RWPE1 (cell line): ENCODE data around the gene AUH.
"Not testable (repeated sequence)": the region's sequence is repeated elsewhere in the genome, so short reads cannot be mapped to it uniquely, and the experiment has no call there.

Experiments
- CTCF ChIA-PET: fragments of 350-600 bp; sonication (Branson Sonifier 250); formaldehyde crosslinking; extraction: SDS; loops from one replicate; lab custom pipeline; 2021; lab: Yijun Ruan, JAX
- POLR2A ChIA-PET: fragments of 400-600 bp; formaldehyde crosslinking; extraction: SDS; loops from one replicate; lab custom pipeline; 2020; ENCODE audit warnings: antibody characterized with exemption; ENCODE audit not compliant: low non-redundant PET; lab: Yijun Ruan, JAX
- DNase-seq: peaks from one replicate; pipeline ENCODE4 v3.0.0; 2012; ENCODE audit warnings: low spot score
- H3K27ac ChIP-seq: fragments of 450-650 bp; 2 replicates; pipeline ENCODE4 v1.5.1; 2017
- CTCF ChIP-seq: fragments of 450-650 bp; conservative IDR thresholded peaks from 2 replicates; pipeline ENCODE4 v1.5.1; 2017; ENCODE audit warnings: low read depth, mild to moderate bottlenecking

Gene AUH

GRCh38 chr9:91393826-91394225, 32.1 kb upstream of the AUH start:
- ChIA-PET CTCF (no interaction called here), POLR2A (no interaction called here)
- no peak for TF ChIP-seq CTCF
- DNase-seq = no peak
- H3K27ac ChIP-seq = no peak overlapping the region

GRCh38 chr9:91392435-91392834, 30.7 kb upstream of the AUH start:
- POLR2A ChIA-PET = no interaction called here

DNA sequence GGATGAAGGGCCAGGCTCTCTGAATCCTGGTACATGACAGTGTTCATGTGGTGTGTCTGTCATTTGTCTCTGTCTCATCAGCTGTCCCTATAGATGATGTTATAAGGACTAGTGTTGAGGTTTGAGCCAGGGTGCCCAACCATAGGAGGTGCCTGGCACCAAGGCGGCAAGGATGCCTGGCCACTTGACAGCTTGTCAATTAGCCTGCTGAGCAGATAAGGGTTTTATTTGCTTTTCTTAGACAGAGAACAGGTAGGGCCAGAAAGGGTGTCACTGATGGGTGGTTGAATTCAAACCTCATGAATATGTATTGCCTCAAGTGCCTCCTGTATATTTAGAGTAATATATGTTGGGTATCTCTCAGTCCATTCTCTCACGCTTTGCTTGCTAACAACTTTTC, 30.1 kb upstream of the AUH start:
- no peak for TF ChIP-seq CTCF
- DNase-seq = no peak
- ChIA-PET CTCF (interaction anchor here (1.2 kb wide), 1 partner anchor 477 kb away, joined by 3 read pairs; no protein-coding TSS in a partner anchor), POLR2A (no interaction called here)
- no peak overlapping the region for H3K27ac ChIP-seq

More at GRCh38 chr9:91392435-91392834, 30.7 kb upstream of the AUH start:
- H3K27ac ChIP-seq = no peak overlapping the region
- CTCF ChIA-PET = interaction anchor here (0.6 to 1.2 kb wide), 2 partner anchors 337 to 477 kb away, joined by 3 read pairs; no protein-coding TSS in a partner anchor
- DNase-seq = no peak
- no peak for TF ChIP-seq CTCF

- no peak overlapping the region for H3K27ac ChIP-seq
- ChIA-PET CTCF (no interaction called here), POLR2A (no interaction called here)
- no peak for DNase-seq
- TF ChIP-seq CTCF = no peak
Measured at GRCh38 chr9:91391412-91391811, 29.7 kb upstream of the AUH start.

- H3K27ac ChIP-seq, POLR2A ChIA-PET, DNase-seq, CTCF ChIA-PET: not testable (repeated sequence)
Measured at GRCh38 chr9:91389686-91390085, 28.0 kb upstream of the AUH start.

- H3K27ac ChIP-seq = no peak overlapping the region
- DNase-seq = no peak
- TF ChIP-seq CTCF = no peak
- POLR2A ChIA-PET = no interaction called here
- CTCF ChIA-PET = interaction anchor here (0.6 kb wide), 1 partner anchor 186 kb away, joined by 4 read pairs; no protein-coding TSS in a partner anchor
Measured at GRCh38 chr9:91386765-91387164, 25.0 kb upstream of the AUH start.

DNA sequence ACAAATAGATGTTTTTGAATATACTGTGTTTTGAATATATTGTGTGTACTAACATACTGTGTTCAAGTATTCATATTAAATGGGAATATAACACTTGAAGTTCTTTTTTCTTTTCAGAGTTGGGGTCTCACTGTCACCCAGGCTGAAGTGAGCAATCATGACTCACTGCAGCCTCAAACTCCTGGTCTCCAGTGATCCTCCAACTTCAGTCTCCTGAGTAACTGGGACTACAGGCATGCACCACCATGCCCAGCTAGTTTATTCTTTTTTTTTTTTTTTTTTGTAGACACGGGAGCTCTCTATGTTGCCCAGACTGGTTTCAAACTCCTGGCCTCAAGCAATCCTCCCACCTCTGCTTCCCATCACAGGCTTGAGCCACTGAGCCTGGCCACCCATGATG, 23.2 kb upstream of the AUH start:
- CTCF ChIA-PET = interaction anchor here (0.7 to 0.8 kb wide), 2 partner anchors 15 to 644 kb away, joined by 5 to 6 read pairs; no protein-coding TSS in a partner anchor
- no peak overlapping the region for H3K27ac ChIP-seq
- TF ChIP-seq CTCF = no peak
- DNase-seq = no peak
- POLR2A ChIA-PET = no interaction called here
